Naive thymus-derived CD8-positive, alpha-beta T cell (primary cell): Measurements from ENCODE around the gene COL1A1. TPM values are rescaled to one million over a fixed set of nuclear protein-coding genes. Genes with fewer than 3 reads are reported as not detected.
A peak's percentile ranks its signal among the peaks of the same experiment; 100 is the strongest.

Experiments
- ATAC-seq, 2 donors: fragments of 150-1000 bp; cut with Tn5 transposase in 1 of 2; sonication (Bioruptor Pico), chemical (Tn5 transposase) in 1 of 2; 1 replicate in 1 of 2; 2 replicates in 1 of 2; pipeline ENCODE4 v1.10.0; 2021; ENCODE audit warnings: mild to moderate bottlenecking in 2 of 2, moderate library complexity in 2 of 2
- POLR2A ChIA-PET: fragments of 350-600 bp; sonication (Branson Sonifier 250); formaldehyde crosslinking; loops from one replicate; lab custom pipeline; 2021; ENCODE audit warnings: antibody characterized with exemption; lab: Charles Lee
- DNase-seq, 10 donors: peaks; one replicate each; pipeline versions ENCODE4 v3.0.0 to v3.0.0-alpha.2; 2020 to 2022
- H3K27ac Mint-ChIP-seq, 10 donors: one replicate each; pipeline ENCODE4 v1.8.0; 2020 to 2022; ENCODE audit warnings: mild to moderate bottlenecking in 10 of 10, mixed read lengths in 10 of 10, moderate library complexity in 4 of 10, inconsistent platforms in 1 of 10
- H3K27me3 Mint-ChIP-seq, 5 donors: one replicate each; pipeline ENCODE4 v1.8.0; 2021 to 2022; ENCODE audit warnings: mixed read lengths in 5 of 5
- H3K36me3 Mint-ChIP-seq, 3 donors: one replicate each; pipeline ENCODE4 v1.8.0; 2020 to 2022; ENCODE audit warnings: mixed read lengths in 3 of 3, mild to moderate bottlenecking in 2 of 3, inconsistent platforms in 1 of 3
- H3K4me1 Mint-ChIP-seq, 4 donors: one replicate each; pipeline ENCODE4 v1.8.0; 2021 to 2022; ENCODE audit warnings: mixed read lengths in 4 of 4
- H3K4me3 Mint-ChIP-seq, 10 donors: one replicate each; pipeline ENCODE4 v1.8.0; 2020 to 2022; ENCODE audit warnings: mild to moderate bottlenecking in 10 of 10, mixed read lengths in 10 of 10, moderate library complexity in 6 of 10, inconsistent platforms in 1 of 10
- H3K9me3 Mint-ChIP-seq, 9 donors: one replicate each; pipeline ENCODE4 v1.8.0; 2020 to 2022; ENCODE audit warnings: mixed read lengths in 9 of 9, mild to moderate bottlenecking in 3 of 9, inconsistent platforms in 1 of 9, moderate library complexity in 1 of 9
- polyA plus RNA-seq, 3 donors: library from polyadenylated mRNA; unstranded; fragments of 300-500 nt; fragmentation: Illumina TruSeq; gene quantifications; one replicate each; pipeline ENCODE4 v1.2.3, GENCODE V29; 2021
- total RNA-seq, 8 experiments: library from RNA in 2 of 8; stranded (reverse) in 2 of 8; gene quantifications; one replicate each; pipeline ENCODE4 v1.2.3 and lab custom pipeline; 2021 to 2026

The COL1A1 gene
- total and polyA plus RNA-seq, 5 experiments from 2014 or later: 0.44 to 0.83 TPM; not detected in 3

- DNase-seq (no peak), ATAC-seq (no peak)
- Mint-ChIP-seq H3K4me1 (peaks cover 59 to 86% (median 82%) of the 10 kb centered on the region in 4 donors), H3K9me3 (no peaks in the 10 kb centered on the region), H3K36me3 (peaks cover 0 to 52% (median 8%) of the 10 kb centered on the region in 3 donors), H3K27me3 (no peaks in the 10 kb centered on the region), H3K4me3 (peak overlapping the region in 9 of 10 donors; percentile 16 to 98 (median 65)), H3K27ac (peak overlapping the region; percentile 63 to 91 (median 87))
- POLR2A ChIA-PET: no interaction called here
Observed at GRCh38 chr17:50144845-50145531, 56.4 kb downstream of the COL1A1 start.

GRCh38 chr17:50144355-50144754 lies 57.1 kb downstream of the COL1A1 start:
- no peaks in the 10 kb centered on the region for H3K9me3 Mint-ChIP-seq
- peak overlapping the region in 5 of 10 donors; percentile 15 to 67 (median 27) for H3K4me3 Mint-ChIP-seq
- peaks cover 64 to 93% (median 87%) of the 10 kb centered on the region in 4 donors for H3K4me1 Mint-ChIP-seq
- POLR2A ChIA-PET: interaction anchor here (0.8 to 6.5 kb wide), 2 partner anchors 8 to 18 kb away, joined by 3 to 90 read pairs; partner anchors contain the start of gene PPP1R9B
- DNase-seq: no peak
- no peaks in the 10 kb centered on the region for H3K27me3 Mint-ChIP-seq
- H3K36me3 Mint-ChIP-seq: peaks cover 0 to 58% (median 13%) of the 10 kb centered on the region in 3 donors
- H3K27ac Mint-ChIP-seq: peak overlapping the region; percentile 13 to 91 (median 76)
- ATAC-seq: no peak

- H3K9me3 Mint-ChIP-seq: no peaks in the 10 kb centered on the region
- H3K4me1 Mint-ChIP-seq: peaks cover 64 to 93% (median 88%) of the 10 kb centered on the region in 4 donors
- ATAC-seq: no peak
- H3K27ac Mint-ChIP-seq: peak overlapping the region in 7 of 10 donors; percentile 63 to 91 (median 88)
- peak overlapping the region in 6 of 10 donors; percentile 14 to 86 (median 60) for H3K4me3 Mint-ChIP-seq
- no peak for DNase-seq
- POLR2A ChIA-PET: interaction anchor here (0.8 to 6.5 kb wide), 2 partner anchors 9 to 18 kb away, joined by 3 to 90 read pairs; partner anchors contain the start of gene PPP1R9B
- no peaks in the 10 kb centered on the region for H3K27me3 Mint-ChIP-seq
- H3K36me3 Mint-ChIP-seq: peaks cover 0 to 64% (median 19%) of the 10 kb centered on the region in 3 donors
Observed at GRCh38 chr17:50143461-50144176, 57.8 kb downstream of the COL1A1 start.

DNA sequence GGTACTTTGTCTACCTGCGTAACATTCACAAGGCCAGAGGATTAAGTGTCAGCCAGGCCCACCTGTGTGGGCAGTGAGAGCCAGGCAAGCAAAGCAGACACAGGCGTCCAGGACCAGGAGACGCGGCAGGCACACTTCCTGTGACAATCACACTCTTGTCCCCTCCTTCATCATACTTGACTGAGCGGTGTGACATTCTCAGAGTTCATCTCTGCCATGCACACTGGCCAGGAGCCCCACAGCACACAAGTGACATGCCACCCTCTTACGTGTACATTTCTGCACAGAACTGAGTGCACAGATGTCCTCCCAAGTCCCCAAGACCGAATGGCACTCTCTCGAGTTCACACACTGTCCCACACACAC lies 59.7 kb downstream of the COL1A1 start:
- no peaks in the 10 kb centered on the region for H3K9me3 Mint-ChIP-seq
- H3K4me3 Mint-ChIP-seq: peak overlapping the region; percentile 46 to 87 (median 76)
- H3K4me1 Mint-ChIP-seq: peaks cover 63 to 83% (median 78%) of the 10 kb centered on the region in 4 donors
- no peak for DNase-seq
- peak; percentile 15 to 21 for ATAC-seq
- peak overlapping the region; percentile 55 to 93 (median 88) for H3K27ac Mint-ChIP-seq
- peaks cover 5 to 79% (median 37%) of the 10 kb centered on the region in 3 donors for H3K36me3 Mint-ChIP-seq
- H3K27me3 Mint-ChIP-seq: no peaks in the 10 kb centered on the region
- POLR2A ChIA-PET: interaction anchor here (1.0 to 6.5 kb wide), 9 partner anchors 10 to 47 kb away, joined by 3 to 90 read pairs (median 4); partner anchors contain the start of gene PPP1R9B

GRCh38 chr17:50141026-50141744 lies 60.2 kb downstream of the COL1A1 start:
- Mint-ChIP-seq H3K27me3 (no peaks in the 10 kb centered on the region), H3K9me3 (no peaks in the 10 kb centered on the region), H3K4me1 (peaks cover 65 to 78% (median 73%) of the 10 kb centered on the region in 4 donors), H3K27ac (peak overlapping the region; percentile 78 to 93 (median 90)), H3K4me3 (peak overlapping the region; percentile 55 to 87 (median 76)), H3K36me3 (peaks cover 5 to 83% (median 39%) of the 10 kb centered on the region in 3 donors)
- ATAC-seq (no peak), DNase-seq (no peak)
- POLR2A ChIA-PET: interaction anchor here (1.0 to 6.5 kb wide), 7 partner anchors 11 to 37 kb away, joined by 3 to 90 read pairs (median 5); partner anchors contain the start of genes PPP1R9B and SAMD14

- POLR2A ChIA-PET: interaction anchor here (1.0 to 6.5 kb wide), 8 partner anchors 10 to 38 kb away, joined by 3 to 90 read pairs (median 8); partner anchors contain the start of genes PPP1R9B and SAMD14
- no peaks in the 10 kb centered on the region for H3K27me3 Mint-ChIP-seq
- H3K9me3 Mint-ChIP-seq: no peaks in the 10 kb centered on the region
- DNase-seq (peak; percentile 67 to 90 (median 78)), ATAC-seq (peak; percentile 88 to 90)
- H3K36me3 Mint-ChIP-seq: peaks cover 5 to 87% (median 39%) of the 10 kb centered on the region in 3 donors
- peak overlapping the region; percentile 84 to 95 (median 90) for H3K27ac Mint-ChIP-seq
- peak overlapping the region; percentile 55 to 86 (median 76) for H3K4me3 Mint-ChIP-seq
- peaks cover 58 to 68% (median 63%) of the 10 kb centered on the region in 4 donors for H3K4me1 Mint-ChIP-seq
Observed at GRCh38 chr17:50139950-50140885, 61.2 kb downstream of the COL1A1 start.

DNA sequence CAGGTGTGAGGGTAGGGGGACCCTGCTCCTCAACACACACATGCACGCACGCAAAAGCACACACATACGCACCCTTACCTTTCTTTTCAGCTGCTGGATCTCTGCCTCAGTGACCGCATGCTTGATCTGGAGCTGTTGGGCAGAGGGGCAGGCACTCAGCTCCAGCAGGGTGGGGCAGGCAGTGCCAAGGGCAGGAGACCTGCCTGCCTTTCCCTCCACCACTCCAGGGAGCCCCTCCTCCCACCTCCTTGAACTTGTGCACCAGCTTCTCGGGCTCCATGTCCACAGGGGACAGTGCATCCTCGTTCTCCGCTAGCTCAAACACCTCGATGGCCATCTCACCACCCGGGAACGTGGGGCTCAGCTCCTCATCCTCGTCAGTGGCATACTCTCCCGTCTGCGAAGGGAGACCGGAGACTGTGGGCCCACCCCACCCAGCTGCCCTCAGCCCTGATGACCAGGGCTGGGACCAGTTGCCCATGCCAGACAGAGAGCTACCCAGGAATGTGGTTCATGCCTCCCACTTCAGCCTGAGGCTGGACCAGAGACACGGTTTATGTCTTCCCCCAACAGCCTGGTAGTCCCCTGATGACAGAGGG lies 62.1 kb downstream of the COL1A1 start:
- ATAC-seq: no peak
- POLR2A ChIA-PET: interaction anchor here (1.1 to 6.5 kb wide), 7 partner anchors 8 to 30 kb away, joined by 3 to 90 read pairs (median 10); partner anchors contain the start of genes PPP1R9B and SAMD14
- no peaks in the 10 kb centered on the region for H3K27me3 Mint-ChIP-seq
- no peaks in the 10 kb centered on the region for H3K9me3 Mint-ChIP-seq
- peak overlapping the region in 1 of 10 donors; percentile 86 for H3K4me3 Mint-ChIP-seq
- peaks cover 51 to 59% (median 55%) of the 10 kb centered on the region in 4 donors for H3K4me1 Mint-ChIP-seq
- H3K36me3 Mint-ChIP-seq: peaks cover 5 to 83% (median 39%) of the 10 kb centered on the region in 3 donors
- H3K27ac Mint-ChIP-seq: peak overlapping the region in 6 of 10 donors; percentile 24 to 91 (median 84)
- DNase-seq: no peak

- ATAC-seq (no peak), DNase-seq (no peak)
- Mint-ChIP-seq H3K9me3 (no peaks in the 10 kb centered on the region), H3K27ac (peak overlapping the region in 2 of 10 donors; percentile 33 to 41), H3K4me3 (no peak overlapping the region), H3K36me3 (peaks cover 5 to 72% (median 34%) of the 10 kb centered on the region in 3 donors), H3K4me1 (peaks cover 36 to 42% (median 37%) of the 10 kb centered on the region in 4 donors), H3K27me3 (no peaks in the 10 kb centered on the region)
- POLR2A ChIA-PET: interaction anchor here (1.0 to 2.5 kb wide), 3 partner anchors 11 to 25 kb away, joined by 3 to 9 read pairs (median 3); no protein-coding TSS in a partner anchor
Observed at GRCh38 chr17:50137042-50137441, 64.4 kb downstream of the COL1A1 start.

- H3K36me3 Mint-ChIP-seq: peaks cover 5 to 64% (median 31%) of the 10 kb centered on the region in 3 donors
- H3K4me3 Mint-ChIP-seq: no peak overlapping the region
- POLR2A ChIA-PET: interaction anchor here (1.0 to 2.5 kb wide), 2 partner anchors 12 to 26 kb away, joined by 3 to 9 read pairs; no protein-coding TSS in a partner anchor
- ATAC-seq: no peak
- no peak overlapping the region for H3K27ac Mint-ChIP-seq
- no peaks in the 10 kb centered on the region for H3K9me3 Mint-ChIP-seq
- H3K4me1 Mint-ChIP-seq: peaks cover 32 to 42% (median 34%) of the 10 kb centered on the region in 4 donors
- peaks cover 0 to 3% (median under 1%) of the 10 kb centered on the region in 5 donors for H3K27me3 Mint-ChIP-seq
- DNase-seq: no peak
Observed at GRCh38 chr17:50136096-50136687, 65.2 kb downstream of the COL1A1 start.
